Loucy (cell line): ENCODE data around the gene DLGAP1.

Experiments used
- H2AFZ ChIP-seq: fragments of 200-600 bp; sonication (generic); 2 replicates; pipeline ENCODE4 v1.6.0; 2016; ENCODE audit warnings: antibody characterized with exemption, mild to moderate bottlenecking, low read length, moderate library complexity
- H3F3A ChIP-seq: fragments of 200-600 bp; 2 replicates; pipeline ENCODE4 v1.6.0; 2016; ENCODE audit warnings: antibody characterized with exemption, low read depth, mild to moderate bottlenecking
- H3K27me3 ChIP-seq: fragments of 200-600 bp; sonication (generic); 2 replicates; pipeline ENCODE4 v1.6.1; 2014; ENCODE audit warnings: low read length, mild to moderate bottlenecking; ENCODE audit not compliant: insufficient read depth, poor library complexity, severe bottlenecking
- H3K36me3 ChIP-seq: fragments of 200-600 bp; sonication (generic); 2 replicates; pipeline ENCODE4 v1.6.1; 2016; ENCODE audit warnings: low read length; ENCODE audit not compliant: insufficient read depth
- H3K4me1 ChIP-seq: fragments of 200-600 bp; sonication (generic); 2 replicates; pipeline ENCODE4 v1.5.1; 2014; ENCODE audit warnings: low read length, mild to moderate bottlenecking; ENCODE audit not compliant: insufficient read depth, poor library complexity, severe bottlenecking
- H3K4me2 ChIP-seq: fragments of 200-600 bp; sonication (generic); 2 replicates; pipeline ENCODE4 v1.6.0; 2014; ENCODE audit warnings: antibody characterized with exemption, low read length, low read depth, mild to moderate bottlenecking; ENCODE audit not compliant: poor library complexity, severe bottlenecking
- H3K4me3 ChIP-seq: fragments of 200-600 bp; sonication (generic); 2 replicates; pipeline ENCODE4 v1.5.1; 2014; ENCODE audit warnings: low read length, mild to moderate bottlenecking, mixed read lengths; ENCODE audit not compliant: poor library complexity, severe bottlenecking
- H3K79me2 ChIP-seq: fragments of 200-600 bp; sonication (generic); 2 replicates; pipeline ENCODE4 v1.6.1; 2014; ENCODE audit warnings: low read length; ENCODE audit not compliant: insufficient read depth
- H3K9ac ChIP-seq: fragments of 200-600 bp; sonication (generic); 2 replicates; pipeline ENCODE4 v1.6.0; 2014; ENCODE audit warnings: mild to moderate bottlenecking, low read depth, low read length, moderate library complexity; ENCODE audit not compliant: poor library complexity, severe bottlenecking
- H3K9me2 ChIP-seq: fragments of 200-600 bp; sonication (generic); replicated peaks from 2 replicates; pipeline ENCODE4 v1.6.1; 2016; ENCODE audit warnings: low read depth, low read length, mixed read lengths
- H3K9me3 ChIP-seq: fragments of 200-600 bp; sonication (generic); 2 replicates; pipeline ENCODE4 v1.6.1; 2014; ENCODE audit warnings: mild to moderate bottlenecking, antibody characterized with exemption, low read length, low read depth; ENCODE audit not compliant: insufficient read depth
- H4K20me1 ChIP-seq: fragments of 200-600 bp; sonication (generic); 2 replicates; pipeline ENCODE4 v1.6.0; 2014; ENCODE audit warnings: antibody characterized with exemption, low read length, mild to moderate bottlenecking; ENCODE audit not compliant: insufficient read depth, poor library complexity, severe bottlenecking
- CTCF ChIP-seq: fragments of 200-600 bp; sonication (generic); conservative IDR thresholded peaks from 2 replicates; pipeline ENCODE4 v1.5.1; 2014; ENCODE audit warnings: mild to moderate bottlenecking, antibody characterized with exemption, low read length
- EZH2phosphoT487 ChIP-seq: fragments of 200-600 bp; IDR thresholded peaks from 2 replicates; pipeline ENCODE4 v1.6.1; 2018; ENCODE audit warnings: antibody characterized with exemption, mild to moderate bottlenecking, moderate library complexity, borderline replicate concordance

DLGAP1 gene

DNA sequence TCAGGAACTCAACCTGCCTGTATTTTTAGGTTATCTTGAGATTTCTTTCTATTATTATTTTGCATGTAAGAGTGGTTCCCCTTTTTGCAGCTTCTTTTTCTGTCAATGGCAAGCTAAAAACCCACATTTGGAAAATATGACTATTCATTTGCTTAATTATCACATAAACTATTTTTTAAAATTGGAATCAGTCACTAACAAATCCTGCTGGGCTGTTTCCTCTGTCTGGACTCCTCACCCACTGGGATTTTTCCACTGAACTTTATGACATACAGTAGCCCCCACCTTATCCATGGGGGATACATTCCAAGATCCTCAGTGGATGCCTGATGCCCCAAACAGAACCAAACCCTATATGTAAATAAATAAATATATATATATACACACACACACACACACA is 447.3 kb downstream of the DLGAP1 start:
- no peaks in the 10 kb centered on the region for H3K79me2 ChIP-seq
- TF ChIP-seq EZH2phosphoT487 (no peak), CTCF (no peak)
- H3F3A ChIP-seq, result no peaks in the 10 kb centered on the region

GRCh38 chr18:4004183-4004829 is 450.8 kb downstream of the DLGAP1 start:
- Histone ChIP-seq H3K9ac (no peak overlapping the region), H3K36me3 (no peaks in the 10 kb centered on the region), H3K9me3 (no peaks in the 10 kb centered on the region), H4K20me1 (no peaks in the 10 kb centered on the region), H3K4me3 (no peak overlapping the region), H3K4me1 (no peaks in the 10 kb centered on the region), H3K27me3 (no peaks in the 10 kb centered on the region), H3K79me2 (no peaks in the 10 kb centered on the region), H3K4me2 (no peak overlapping the region), H3F3A (no peaks in the 10 kb centered on the region), H3K9me2 (no peaks in the 10 kb centered on the region), H2AFZ (no peak overlapping the region)
- no peak for TF ChIP-seq CTCF
- no peak for TF ChIP-seq EZH2phosphoT487

More for the DNA sequence above, 447.3 kb downstream of the DLGAP1 start:
- Histone ChIP-seq H2AFZ (no peak overlapping the region), H4K20me1 (no peaks in the 10 kb centered on the region), H3K9ac (no peak overlapping the region), H3K4me1 (no peaks in the 10 kb centered on the region), H3K4me3 (no peak overlapping the region), H3K9me2 (no peaks in the 10 kb centered on the region), H3K36me3 (no peaks in the 10 kb centered on the region), H3K9me3 (no peaks in the 10 kb centered on the region), H3K27me3 (no peaks in the 10 kb centered on the region), H3K4me2 (no peak overlapping the region)

DNA sequence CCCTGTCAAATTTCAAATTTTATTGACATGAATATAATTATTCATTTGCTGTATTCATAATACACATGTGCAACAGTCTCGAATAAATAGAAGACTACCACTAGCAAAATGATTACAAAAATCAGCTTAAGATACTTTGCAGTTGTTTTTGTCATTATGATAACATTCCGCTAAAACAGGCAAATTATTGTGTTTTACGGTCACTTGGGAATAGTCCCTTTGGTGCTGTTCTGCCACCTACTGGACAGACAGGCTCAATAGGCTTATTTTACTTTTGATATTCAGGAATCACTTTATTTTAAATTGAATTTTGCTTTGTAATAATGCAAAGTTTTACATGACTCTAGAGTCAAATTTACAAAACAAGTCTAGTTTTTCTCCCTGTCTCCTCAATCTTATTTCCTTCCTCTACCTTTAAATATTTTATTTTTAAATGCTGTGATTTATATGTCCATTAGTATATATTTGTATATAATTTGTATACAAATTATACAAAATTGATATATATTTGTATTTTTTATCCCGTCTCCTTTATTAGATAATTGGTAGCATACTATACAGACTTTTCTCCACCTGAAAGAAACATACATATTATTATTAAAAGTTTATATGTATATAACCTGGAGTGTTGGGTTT is 456.3 kb downstream of the DLGAP1 start:
- H3K4me3 ChIP-seq, result no peak overlapping the region
- no peaks in the 10 kb centered on the region for H4K20me1 ChIP-seq
- H3K9me3 ChIP-seq, result no peaks in the 10 kb centered on the region
- H2AFZ ChIP-seq, result no peak overlapping the region
- no peak overlapping the region for H3K9ac ChIP-seq
- H3K27me3 ChIP-seq, result no peaks in the 10 kb centered on the region
- TF ChIP-seq EZH2phosphoT487 (no peak), CTCF (peak; percentile 56)
- no peaks in the 10 kb centered on the region for H3K9me2 ChIP-seq
- H3F3A ChIP-seq, result no peaks in the 10 kb centered on the region
- H3K36me3 ChIP-seq, result no peaks in the 10 kb centered on the region
- H3K79me2 ChIP-seq, result no peaks in the 10 kb centered on the region
- H3K4me2 ChIP-seq, result no peak overlapping the region
- H3K4me1 ChIP-seq, result no peaks in the 10 kb centered on the region
